ENCODE measurements around the gene HHAT.
"Not testable (repeated sequence)": the region's sequence is repeated elsewhere in the genome, so short reads cannot be mapped to it uniquely, and the experiment has no call there.

HHAT gene

GRCh38 chr1:210648588-210649269 lies 320.0 kb downstream of the HHAT start:
- DNase-seq (ENCODE audit: low spot score): no peak

GRCh38 chr1:210650403-210650802 lies 321.7 kb downstream of the HHAT start:
- no peak for DNase-seq (ENCODE audit: low spot score)

DNA sequence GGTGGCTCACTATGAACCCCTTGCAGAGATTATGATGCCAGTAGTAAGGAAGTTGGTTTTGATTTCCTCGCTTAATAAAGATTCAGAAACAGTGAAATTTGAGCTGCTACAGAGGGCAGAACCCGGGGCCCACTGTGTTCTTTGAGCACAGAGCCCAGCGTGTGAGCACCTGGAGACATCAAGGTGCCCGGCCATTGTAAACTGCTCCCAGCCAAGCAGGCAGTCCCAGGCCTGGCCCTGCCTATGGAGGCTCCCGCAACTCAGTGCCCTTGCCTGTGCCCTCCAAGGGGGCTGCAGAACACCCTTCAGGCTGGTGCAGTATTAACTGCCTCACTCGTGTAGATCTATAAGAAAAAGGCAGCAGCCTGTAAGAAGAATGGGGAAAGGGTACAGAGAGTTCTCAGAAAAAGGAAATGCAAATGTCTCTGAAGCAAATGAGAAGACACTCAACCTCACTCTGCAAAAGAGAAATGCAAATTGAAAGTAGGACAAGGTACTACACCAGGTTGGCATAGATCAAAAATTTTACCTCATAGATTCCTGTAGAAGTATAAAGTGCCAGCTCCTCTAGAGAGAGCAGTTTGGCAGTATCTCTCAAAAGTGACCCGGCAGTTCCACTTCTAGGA lies 323.7 kb downstream of the HHAT start:
- DNase-seq (ENCODE audit: low spot score): no peak

DNA sequence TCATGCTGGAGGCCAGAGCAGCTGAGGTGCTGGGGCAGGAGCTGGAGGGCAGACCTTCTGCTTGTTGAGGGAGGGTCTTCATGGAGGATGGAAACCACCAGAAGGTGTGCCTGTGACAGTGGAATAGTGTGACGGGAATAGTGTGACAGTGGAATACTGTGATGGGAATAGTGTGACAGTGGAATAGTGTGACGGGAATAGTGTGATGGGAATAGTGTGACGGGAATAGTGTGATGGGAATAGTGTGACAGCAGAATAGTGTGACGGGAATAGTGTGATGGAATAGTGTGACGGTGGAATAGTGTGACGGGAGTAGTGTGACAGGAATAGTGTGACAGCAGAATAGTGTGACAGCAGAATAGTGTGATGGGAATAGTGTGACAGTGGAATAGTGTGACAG lies 325.1 kb downstream of the HHAT start:
- no peak for DNase-seq (ENCODE audit: low spot score)

DNA sequence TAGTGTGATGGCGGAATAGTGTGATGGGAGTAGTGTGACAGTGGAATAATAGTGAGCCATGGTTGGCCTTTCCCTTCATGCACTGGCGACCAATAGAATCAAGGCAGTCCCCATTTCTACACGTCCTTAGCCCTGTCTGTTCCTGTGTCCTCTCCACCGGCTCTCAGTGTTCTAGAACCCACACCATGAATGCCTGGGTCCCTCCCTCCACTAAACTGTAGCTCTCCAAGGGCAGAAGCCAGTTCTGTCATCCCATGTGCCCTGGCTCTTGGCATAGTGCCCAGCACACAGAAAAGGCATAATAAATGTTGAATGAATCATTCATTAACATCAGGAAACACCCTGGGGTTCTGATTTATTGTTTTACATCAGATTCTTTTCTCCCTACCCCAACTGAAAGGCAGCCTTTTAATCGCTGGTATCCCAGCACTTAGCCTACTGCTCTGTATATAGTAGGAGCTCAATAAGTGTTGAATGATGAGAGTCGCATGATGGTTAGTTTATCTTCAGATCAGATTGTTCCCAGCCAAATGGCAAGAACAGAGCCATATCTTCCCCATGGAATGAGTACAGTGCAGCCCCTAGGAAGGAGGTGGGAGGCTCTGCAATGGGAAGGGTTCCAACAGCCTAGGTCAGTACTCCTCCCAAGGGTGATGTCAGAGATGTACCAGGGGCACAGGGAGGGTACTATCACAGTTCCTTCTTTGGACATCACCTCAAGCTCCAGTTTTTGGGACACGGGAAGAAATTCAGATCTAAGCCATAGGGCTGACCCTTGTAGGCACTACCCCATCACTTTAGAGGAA lies 325.7 kb downstream of the HHAT start:
- DNase-seq (ENCODE audit: low spot score): no peak

DNA sequence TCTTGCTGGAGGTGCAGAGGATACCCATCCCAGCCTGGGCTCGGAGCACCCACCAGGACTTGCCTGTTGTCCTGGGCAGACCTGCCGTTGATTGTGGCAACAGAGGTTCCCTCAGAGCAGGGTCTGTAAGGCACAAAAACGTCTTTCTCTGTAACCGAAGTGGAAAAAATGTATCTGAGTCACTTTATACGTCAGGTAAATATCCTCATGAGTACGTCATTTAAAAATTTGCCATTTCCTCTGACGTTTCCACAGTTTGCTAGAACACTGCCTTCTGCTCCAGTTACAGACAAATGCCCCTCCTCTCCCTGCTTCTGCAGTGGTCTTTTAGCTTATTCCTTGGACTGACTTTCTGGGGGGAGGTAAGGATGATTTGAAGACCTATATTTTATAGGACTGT lies 326.8 kb downstream of the HHAT start:
- no peak for DNase-seq (ENCODE audit: low spot score)

DNA sequence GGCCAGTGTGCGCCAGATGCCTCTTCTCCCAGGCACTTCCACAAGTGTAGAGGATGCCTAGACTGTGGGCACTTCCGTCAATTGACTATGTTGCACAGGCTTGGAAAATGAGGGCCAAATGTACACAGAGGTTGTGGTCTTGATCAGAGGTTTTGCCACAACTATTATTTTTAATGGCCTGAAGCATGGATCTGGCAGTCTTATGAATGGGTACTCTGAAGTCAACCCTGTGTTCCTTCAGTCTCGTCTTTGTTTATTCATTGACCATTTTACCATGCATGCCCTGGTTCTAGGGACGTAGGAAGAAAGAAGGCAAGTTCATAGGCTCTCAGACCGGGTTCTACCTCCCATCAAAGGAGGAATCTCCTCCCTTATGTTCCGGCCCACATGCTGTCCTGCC lies 329.1 kb downstream of the HHAT start:
- DNase-seq (ENCODE audit: low spot score): no peak

DNA sequence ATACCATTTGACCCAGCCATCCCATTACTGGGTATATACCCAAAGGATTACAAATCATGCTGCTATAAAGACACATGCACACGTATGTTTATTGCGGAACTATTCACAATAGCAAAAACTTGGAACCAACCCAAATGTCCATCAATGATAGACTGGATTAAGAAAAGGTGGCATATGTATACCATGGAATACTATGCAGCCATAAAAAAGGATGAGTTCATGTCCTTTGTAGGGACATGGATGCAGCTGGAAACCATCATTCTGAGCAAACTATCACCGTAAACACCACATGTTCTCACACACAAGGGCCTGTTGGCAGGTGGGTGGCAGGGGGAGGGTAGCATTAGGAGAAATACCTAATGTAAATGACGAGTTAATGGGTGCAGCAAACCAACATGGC lies 332.8 kb downstream of the HHAT start:
- not testable (repeated sequence) for DNase-seq (ENCODE audit: low spot score)

DNA sequence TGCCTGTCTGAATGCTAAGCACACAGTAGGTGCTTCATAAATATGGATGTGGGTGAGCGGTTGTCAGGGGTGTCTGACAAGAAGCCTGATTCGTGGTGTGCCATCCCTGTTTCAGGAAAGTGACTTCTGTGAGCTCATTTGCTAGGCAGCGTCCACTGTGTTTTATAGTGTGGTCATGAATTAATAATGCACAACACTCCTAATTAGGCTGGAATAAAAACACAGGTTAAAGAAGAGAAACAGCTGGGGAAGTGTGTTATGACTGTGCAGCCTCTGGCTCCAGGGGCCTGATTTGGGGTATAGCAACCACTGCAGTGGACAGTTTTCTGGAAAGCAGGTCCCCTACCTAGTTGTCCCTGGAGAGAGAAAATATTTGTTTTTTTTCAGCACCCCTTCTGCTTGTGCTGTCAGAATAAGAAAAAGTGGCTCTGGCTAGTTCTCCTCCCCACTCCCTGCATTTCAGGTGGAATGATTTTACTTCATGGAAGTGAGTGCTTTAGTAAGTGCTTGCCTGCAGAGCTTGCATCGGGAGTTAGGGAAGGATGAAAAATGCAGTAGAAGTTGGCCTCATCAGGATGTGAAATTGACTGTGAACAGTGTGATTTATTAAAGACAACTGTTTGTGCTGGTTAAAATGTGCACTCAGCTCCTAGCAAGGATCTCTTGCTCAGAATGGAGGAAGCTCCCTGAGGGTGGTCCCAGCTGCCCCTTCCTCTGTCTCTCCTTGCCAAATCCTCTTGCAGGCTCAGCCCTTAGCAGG lies 333.8 kb downstream of the HHAT start:
- DNase-seq (ENCODE audit: low spot score): no peak

DNA sequence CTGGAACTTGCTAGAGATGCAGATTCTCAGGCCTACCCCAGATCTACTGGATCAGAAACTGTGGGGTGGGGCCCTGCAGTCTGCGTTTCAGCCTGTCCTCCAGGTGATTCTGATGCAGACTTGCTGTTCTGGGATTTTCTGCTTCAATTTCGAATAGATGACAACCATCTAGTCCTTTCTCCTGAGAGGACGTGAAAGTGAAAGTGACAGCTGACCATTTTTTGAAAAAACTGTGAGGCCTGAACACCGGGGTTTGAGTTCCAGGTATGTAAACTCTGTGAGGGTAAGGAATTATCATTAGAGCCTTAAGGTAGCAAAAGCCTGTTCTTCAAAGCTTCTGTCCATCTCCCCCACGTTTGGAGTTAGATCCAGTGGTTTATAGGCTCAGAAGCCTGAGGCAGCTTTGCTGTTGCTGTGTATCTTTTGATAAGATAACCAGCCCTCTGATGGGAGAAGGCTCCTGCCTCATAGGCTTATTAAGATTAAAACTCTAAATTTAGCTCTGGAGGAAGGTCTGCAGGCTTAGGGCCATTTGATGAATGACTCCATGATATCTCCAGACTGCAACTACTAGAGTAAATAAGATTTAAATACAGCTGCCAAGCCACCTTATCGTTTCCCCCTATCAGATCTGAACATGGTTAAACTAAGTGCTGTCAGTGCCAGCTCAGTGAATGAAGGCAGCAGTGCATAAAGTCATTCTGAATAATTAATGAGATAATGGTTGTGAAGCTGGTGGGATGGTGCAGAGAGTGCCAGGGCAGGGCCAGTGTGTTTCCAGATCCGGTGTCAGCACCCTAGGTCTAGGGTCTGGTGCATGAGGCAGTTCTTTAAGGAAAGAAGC lies 335.2 kb downstream of the HHAT start:
- no peak for DNase-seq (ENCODE audit: low spot score)

DNA sequence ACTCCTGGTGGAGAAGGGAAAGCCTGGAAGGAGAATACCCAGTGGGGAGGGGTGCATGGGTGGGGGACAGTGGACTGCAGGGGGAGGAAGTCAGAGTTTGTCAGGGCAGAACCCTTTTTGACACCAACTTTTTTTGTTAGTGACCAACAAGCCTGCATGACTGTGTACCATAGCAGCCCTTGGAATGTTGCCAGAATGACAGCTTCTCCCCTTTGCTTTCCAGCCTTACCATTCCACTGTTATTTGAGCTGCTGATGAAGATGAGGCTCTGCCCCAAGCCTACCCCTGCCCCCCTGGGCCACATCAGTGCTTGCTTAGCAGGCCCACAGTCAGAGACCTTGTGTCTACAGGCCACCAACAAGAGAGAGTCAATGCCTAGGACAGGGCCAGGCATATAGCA lies 341.2 kb downstream of the HHAT start:
- DNase-seq (ENCODE audit: low spot score): no peak

- no peak for DNase-seq (ENCODE audit: low spot score)
Observed at GRCh38 chr1:210674151-210674550, 345.4 kb downstream of the HHAT start.

GRCh38 chr1:210676539-210676938 lies 347.8 kb downstream of the HHAT start:
- DNase-seq (ENCODE audit: low spot score): no peak

DNA sequence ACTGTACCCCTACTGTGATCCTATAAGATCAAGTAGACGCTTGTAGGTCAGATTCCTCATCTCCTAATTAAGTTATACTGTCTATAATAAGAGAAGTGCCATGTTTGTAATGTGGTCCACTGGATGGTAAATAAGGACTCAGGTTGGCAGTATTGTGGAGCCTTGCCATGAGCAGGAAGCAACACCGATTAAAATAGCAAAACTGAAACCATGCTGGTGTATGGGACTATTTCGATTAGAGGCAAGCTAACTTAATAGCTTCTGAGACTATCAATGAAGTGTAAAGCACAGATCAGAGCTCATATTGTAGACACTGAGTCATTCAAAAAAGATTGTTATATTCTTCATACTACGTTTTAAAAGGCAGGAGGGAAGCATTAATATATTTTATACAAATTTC lies 348.8 kb downstream of the HHAT start:
- DNase-seq (ENCODE audit: low spot score): no peak

DNA sequence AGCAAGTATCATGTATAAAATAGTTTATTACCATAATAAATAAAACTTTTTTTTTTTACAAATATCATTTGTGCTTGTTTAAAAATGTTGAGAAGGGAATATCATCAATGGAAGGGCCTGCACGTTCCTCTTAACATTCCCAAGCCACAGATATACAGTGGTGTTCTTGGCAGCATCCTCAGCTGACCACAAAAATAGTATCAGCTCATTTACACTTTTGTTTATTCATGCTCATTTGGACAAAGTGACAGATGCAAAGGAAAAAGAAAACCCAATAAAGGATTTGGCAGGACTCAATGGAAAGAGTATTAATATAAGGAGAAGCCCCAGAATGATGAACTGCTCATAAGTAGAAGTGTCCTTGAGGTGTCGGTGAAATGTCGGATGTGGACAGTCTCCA lies 349.6 kb downstream of the HHAT start:
- DNase-seq (ENCODE audit: low spot score): no peak

DNA sequence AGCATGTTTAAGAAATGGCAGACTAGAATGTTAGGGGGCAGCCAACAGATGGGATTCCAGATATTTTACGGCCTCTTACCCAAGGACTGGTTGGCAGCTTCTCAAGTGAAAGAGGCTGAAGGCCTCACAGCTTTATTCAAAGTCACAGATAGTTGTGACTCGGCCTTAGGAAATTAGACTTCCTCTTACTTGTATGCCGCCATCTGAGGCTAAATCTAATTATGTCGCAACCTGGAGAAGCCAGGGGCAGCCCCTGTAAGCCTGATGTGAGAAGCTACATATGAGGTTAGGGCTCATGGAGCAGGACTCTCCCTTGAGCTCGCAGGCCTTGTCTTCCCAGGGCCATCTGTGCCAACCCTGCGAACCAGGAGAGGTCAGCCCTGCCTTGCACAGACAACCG lies 352.5 kb downstream of the HHAT start:
- DNase-seq (ENCODE audit: low spot score): no peak

GRCh38 chr1:210683403-210684047 lies 354.8 kb downstream of the HHAT start:
- DNase-seq (ENCODE audit: low spot score): no peak

GRCh38 chr1:210684466-210685294 lies 356.0 kb downstream of the HHAT start:
- DNase-seq (ENCODE audit: low spot score): no peak

DNA sequence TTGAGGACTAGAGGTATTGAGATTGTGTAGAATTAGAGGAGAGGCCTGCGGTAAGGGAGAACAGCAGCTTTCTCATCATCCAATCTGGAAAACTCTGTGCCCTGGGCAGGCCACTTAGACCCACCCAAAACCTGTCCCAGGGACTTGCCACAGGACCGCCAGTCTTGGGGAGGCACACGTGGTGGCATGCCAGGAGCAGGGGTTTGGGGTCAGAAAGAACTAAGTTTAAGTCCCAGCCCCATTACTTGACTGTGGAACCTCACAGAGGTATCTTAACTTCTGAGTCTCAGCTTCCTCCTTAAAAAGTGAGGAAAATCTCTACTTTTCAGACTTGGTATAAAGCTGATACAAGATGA lies 356.6 kb downstream of the HHAT start:
- no peak for DNase-seq (ENCODE audit: low spot score)

GRCh38 chr1:210686841-210687240 lies 358.1 kb downstream of the HHAT start:
- DNase-seq (ENCODE audit: low spot score): no peak

Measured in hematopoietic multipotent progenitor cell treated with erythropoietin and hydrocortisone succinate and interleukin-3 and kit ligand, for 17 days (in vitro differentiated cells).